PC-3 (cell line): ENCODE results near the gene COL9A3. TPM values are rescaled to one million over a fixed set of nuclear protein-coding genes. Genes with fewer than 3 reads are reported as not detected.

ENCODE experiments used
- ATAC-seq: fragments of 200-7000 bp; cut with Tn5 transposase; 2 replicates; pipeline ENCODE4 v1.9.1; 2020; ENCODE audit warnings: mild to moderate bottlenecking, moderate library complexity
- BruUV-seq: library from RNA; stranded (reverse); fragments of 400-500 nt; replicated peaks from 2 replicates; lab custom pipeline; 2021; lab: Mats Ljungman, UMichigan
- CTCF ChIA-PET: fragments of 300-600 bp; sonication (Branson Sonifier 250); formaldehyde crosslinking; loops from one replicate; lab custom pipeline; 2022; ENCODE audit warnings: antibody characterized with exemption; lab: Charles Lee
- POLR2A ChIA-PET: fragments of 300-600 bp; sonication (Branson Sonifier 250); formaldehyde crosslinking; loops from one replicate; lab custom pipeline; 2022; ENCODE audit warnings: antibody characterized with exemption; ENCODE audit not compliant: unreplicated experiment; lab: Charles Lee
- DNase-seq: peaks from one replicate; pipeline ENCODE4 v3.0.0-alpha.2; 2015
- H2AFZ ChIP-seq: fragments of 300-600 bp; sonication (generic); 2 replicates; pipeline ENCODE4 v1.6.0; 2016; ENCODE audit warnings: antibody characterized with exemption, low read length
- H3F3A ChIP-seq: fragments of 300-600 bp; sonication (generic); one replicate; pipeline ENCODE4 v1.6.0; 2017; ENCODE audit warnings: antibody characterized with exemption, low read length, control low read depth, mild to moderate bottlenecking; ENCODE audit not compliant: unreplicated experiment
- H3K27ac ChIP-seq: fragments of 300-600 bp; sonication (generic); 2 replicates; pipeline ENCODE4 v1.5.1; 2016; ENCODE audit warnings: mild to moderate bottlenecking, low read length
- H3K27me3 ChIP-seq: fragments of 300-600 bp; sonication (generic); 2 replicates; pipeline ENCODE4 v1.6.1; 2016; ENCODE audit warnings: low read length, mixed read lengths
- H3K36me3 ChIP-seq: fragments of 300-600 bp; sonication (generic); 2 replicates; pipeline ENCODE4 v1.6.1; 2016; ENCODE audit warnings: low read depth, mixed run types, low read length, mixed read lengths
- H3K4me1 ChIP-seq: fragments of 300-600 bp; sonication (generic); 2 replicates; pipeline ENCODE4 v1.5.1; 2016; ENCODE audit warnings: low read length; ENCODE audit not compliant: insufficient read depth
- H3K4me2 ChIP-seq: fragments of 300-600 bp; sonication (generic); 2 replicates; pipeline ENCODE4 v1.6.0; 2016; ENCODE audit warnings: low read length
- H3K4me3 ChIP-seq: fragments of 300-600 bp; sonication (generic); 2 replicates; pipeline ENCODE4 v1.5.1; 2016; ENCODE audit warnings: mild to moderate bottlenecking, low read length, mixed read lengths
- H3K79me2 ChIP-seq: fragments of 300-600 bp; sonication (generic); 2 replicates; pipeline ENCODE4 v1.6.1; 2017; ENCODE audit warnings: low read length, mixed read lengths
- H3K9ac ChIP-seq: fragments of 300-600 bp; sonication (generic); 2 replicates; pipeline ENCODE4 v1.6.0; 2016; ENCODE audit warnings: mild to moderate bottlenecking, low read length
- H3K9me2 ChIP-seq: fragments of 300-600 bp; sonication (generic); replicated peaks from 2 replicates; pipeline ENCODE4 v1.6.1; 2016; ENCODE audit warnings: mixed run types, low read length, mixed read lengths
- H3K9me3 ChIP-seq: fragments of 300-600 bp; sonication (generic); 2 replicates; pipeline ENCODE4 v1.6.1; 2016; ENCODE audit warnings: low read length, mixed read lengths
- H4K20me1 ChIP-seq: fragments of 300-600 bp; sonication (generic); 2 replicates; pipeline ENCODE4 v1.6.1; 2016; ENCODE audit warnings: low read length, mixed read lengths
- CTCF ChIP-seq: fragments of 300-600 bp; sonication (generic); conservative IDR thresholded peaks from 2 replicates; pipeline ENCODE4 v1.5.1; 2017; ENCODE audit warnings: antibody characterized with exemption, low read depth, mild to moderate bottlenecking, low read length
- EZH2 ChIP-seq: fragments of 300-600 bp; sonication (generic); IDR thresholded peaks from one replicate; pipeline ENCODE4 v1.6.1; 2017; ENCODE audit warnings: antibody characterized with exemption, mild to moderate bottlenecking, low read length; ENCODE audit not compliant: unreplicated experiment
- EZH2phosphoT487 ChIP-seq: fragments of 300-600 bp; sonication (generic); IDR thresholded peaks from 2 replicates; pipeline ENCODE4 v1.6.1; 2018; ENCODE audit warnings: mild to moderate bottlenecking, antibody characterized with exemption, low read length, borderline replicate concordance
- intact Hi-C: fragments of 100-400 bp; cut with micrococcal nuclease; formaldehyde crosslinking; loops from 2 replicates; pipeline ENCODE4 v1.9.0; 2023
- total RNA-seq: library from RNA; depleted of rRNA; stranded (reverse); fragments of >200 nt; gene quantifications from 2 replicates; pipeline ENCODE4 v1.2.3, GENCODE V29; 2014

COL9A3 gene
- total RNA-seq, 1 experiment from 2014 or later = 14.3 TPM

GRCh38 chr20:62885896-62886708, 69.3 kb downstream of the COL9A3 start:
- Histone ChIP-seq H3K36me3 (peaks cover 34% of the 10 kb centered on the region; the same call in 1 of the 2 replicates), H3K4me3 (no peak overlapping the region), H3K9me2 (no peaks in the 10 kb centered on the region), H3K27ac (no peak overlapping the region), H3F3A (peaks cover 5% of the 10 kb centered on the region), H3K9ac (no peak overlapping the region), H3K4me2 (no peak overlapping the region), H3K79me2 (no peaks in the 10 kb centered on the region), H2AFZ (no peak overlapping the region), H3K9me3 (no peaks in the 10 kb centered on the region), H3K4me1 (no peaks in the 10 kb centered on the region), H3K27me3 (no peaks in the 10 kb centered on the region), H4K20me1 (no peaks in the 10 kb centered on the region)
- ATAC-seq (no peak), DNase-seq (no peak)
- intact Hi-C loops = no loop called here
- CTCF ChIA-PET = no interaction called here
- TF ChIP-seq EZH2phosphoT487 = no peak
- no peak for TF ChIP-seq EZH2
- no peak for TF ChIP-seq CTCF
- BruUV-seq = no TSS peak
- POLR2A ChIA-PET = no interaction called here

- no peak for TF ChIP-seq CTCF
- no peak for TF ChIP-seq EZH2
- TF ChIP-seq EZH2phosphoT487 = no peak
- BruUV-seq = no TSS peak
- peaks cover 5% of the 10 kb centered on the region for H3F3A ChIP-seq
- POLR2A ChIA-PET = no interaction called here
- H2AFZ ChIP-seq = no peak overlapping the region
- CTCF ChIA-PET = no interaction called here
- no peaks in the 10 kb centered on the region for H3K4me1 ChIP-seq
- ATAC-seq (no peak), DNase-seq (no peak)
- H3K4me3 ChIP-seq = no peak overlapping the region
- H3K4me2 ChIP-seq = no peak overlapping the region
- no peaks in the 10 kb centered on the region for H3K79me2 ChIP-seq
- no peak overlapping the region for H3K9ac ChIP-seq
- H3K36me3 ChIP-seq = peaks cover 39% of the 10 kb centered on the region; the same call in 1 of the 2 replicates
- H3K27ac ChIP-seq = no peak overlapping the region
- H4K20me1 ChIP-seq = no peaks in the 10 kb centered on the region
- intact Hi-C loops = loop anchor here (1.0 kb wide), 1 partner anchor 11 kb away; no protein-coding TSS in a partner anchor
- H3K27me3 ChIP-seq = no peaks in the 10 kb centered on the region
- H3K9me2 ChIP-seq = no peaks in the 10 kb centered on the region
- no peaks in the 10 kb centered on the region for H3K9me3 ChIP-seq
These were observed 69.8 kb downstream of the COL9A3 start for GRCh38 chr20:62886709-62887058.
